Measurements from ENCODE around the gene MYO18B.

DNA sequence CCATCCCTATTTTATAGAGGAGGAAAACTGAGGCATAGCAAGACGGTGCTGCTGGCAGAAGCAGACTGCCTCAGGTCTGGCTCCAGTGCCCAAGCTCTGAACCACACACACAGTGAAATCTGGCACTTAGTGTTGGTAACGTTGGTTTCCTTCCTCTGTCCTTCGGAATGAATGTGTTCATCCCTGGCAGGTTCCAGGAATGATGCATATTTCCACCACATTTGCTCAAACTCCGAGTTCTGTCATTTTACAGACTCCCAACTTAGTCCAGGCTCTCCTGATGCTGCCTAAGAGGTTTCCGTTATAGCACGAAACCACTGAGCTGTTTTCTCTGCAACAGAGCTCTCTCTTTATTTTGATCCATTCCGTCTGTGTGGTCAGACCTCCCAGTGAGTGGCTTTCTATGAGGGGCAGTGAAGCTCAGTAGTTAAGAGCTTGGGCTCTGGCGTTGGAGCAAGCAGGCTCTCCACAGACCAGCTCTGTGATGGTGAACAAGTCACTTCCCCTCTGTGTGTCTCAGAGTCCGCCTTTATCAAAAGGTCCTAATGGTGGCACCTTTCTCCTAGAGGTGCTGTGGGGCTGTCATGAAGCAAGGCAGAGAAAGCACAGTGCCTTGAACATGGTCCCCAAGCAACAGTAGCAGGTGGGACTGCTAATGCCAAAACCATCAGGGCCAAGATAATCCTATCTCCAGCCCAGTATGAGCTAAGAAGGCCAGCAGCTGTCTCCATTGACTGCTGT lies 200.3 kb downstream of the MYO18B start:
- TF ChIP-seq, protein P1, sequence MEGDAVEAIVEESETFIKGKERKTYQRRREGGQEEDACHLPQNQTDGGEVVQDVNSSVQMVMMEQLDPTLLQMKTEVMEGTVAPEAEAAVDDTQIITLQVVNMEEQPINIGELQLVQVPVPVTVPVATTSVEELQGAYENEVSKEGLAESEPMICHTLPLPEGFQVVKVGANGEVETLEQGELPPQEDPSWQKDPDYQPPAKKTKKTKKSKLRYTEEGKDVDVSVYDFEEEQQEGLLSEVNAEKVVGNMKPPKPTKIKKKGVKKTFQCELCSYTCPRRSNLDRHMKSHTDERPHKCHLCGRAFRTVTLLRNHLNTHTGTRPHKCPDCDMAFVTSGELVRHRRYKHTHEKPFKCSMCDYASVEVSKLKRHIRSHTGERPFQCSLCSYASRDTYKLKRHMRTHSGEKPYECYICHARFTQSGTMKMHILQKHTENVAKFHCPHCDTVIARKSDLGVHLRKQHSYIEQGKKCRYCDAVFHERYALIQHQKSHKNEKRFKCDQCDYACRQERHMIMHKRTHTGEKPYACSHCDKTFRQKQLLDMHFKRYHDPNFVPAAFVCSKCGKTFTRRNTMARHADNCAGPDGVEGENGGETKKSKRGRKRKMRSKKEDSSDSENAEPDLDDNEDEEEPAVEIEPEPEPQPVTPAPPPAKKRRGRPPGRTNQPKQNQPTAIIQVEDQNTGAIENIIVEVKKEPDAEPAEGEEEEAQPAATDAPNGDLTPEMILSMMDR (IDR thresholded peaks at IDR 0.05; ENCODE audit: insufficient read depth, low read length, poor library complexity, severe bottlenecking): no peak
- TF ChIP-seq EZH2phosphoT487 (conservative IDR thresholded peaks at IDR 0.05; ENCODE audit: low read length): no peak

All from SU-DHL-6 (cell line).